MM.1S (cell line): Measurements from ENCODE around the gene GPR148.

Experiments
- DNase-seq: peaks from one replicate; pipeline ENCODE4 v3.0.0-alpha.2; 2015
- H2AFZ ChIP-seq: fragments of 300-600 bp; sonication (generic); 2 replicates; pipeline ENCODE4 v1.6.0; 2016; ENCODE audit warnings: antibody characterized with exemption, low read length
- H3F3A ChIP-seq: fragments of 300-600 bp; sonication (generic); 2 replicates; pipeline ENCODE4 v1.6.1; 2016; ENCODE audit warnings: mild to moderate bottlenecking, antibody characterized with exemption, low read length, moderate library complexity, mixed read lengths; ENCODE audit not compliant: insufficient read depth
- H3K27ac ChIP-seq: fragments of 300-600 bp; sonication (generic); 2 replicates; pipeline ENCODE4 v1.5.1; 2016; ENCODE audit warnings: mild to moderate bottlenecking, low read length
- H3K27me3 ChIP-seq: fragments of 300-600 bp; sonication (generic); replicated peaks from 2 replicates; pipeline ENCODE4 v1.6.0; 2016; ENCODE audit warnings: low read length; ENCODE audit not compliant: insufficient read depth
- H3K36me3 ChIP-seq: fragments of 300-600 bp; sonication (generic); replicated peaks from 2 replicates; pipeline ENCODE4 v1.6.1; 2016; ENCODE audit warnings: mild to moderate bottlenecking, low read length, mixed read lengths; ENCODE audit not compliant: insufficient read depth
- H3K4me1 ChIP-seq: fragments of 300-600 bp; sonication (generic); 2 replicates; pipeline ENCODE4 v1.6.1; 2016; ENCODE audit warnings: low read length, mixed read lengths
- H3K4me2 ChIP-seq: fragments of 300-600 bp; sonication (generic); 2 replicates; pipeline ENCODE4 v1.6.0; 2016; ENCODE audit warnings: low read depth, low read length
- H3K4me3 ChIP-seq: fragments of 300-600 bp; sonication (generic); 2 replicates; pipeline ENCODE4 v1.5.1; 2016; ENCODE audit warnings: low read length, mixed read lengths
- H3K79me2 ChIP-seq: fragments of 300-600 bp; sonication (generic); 2 replicates; pipeline ENCODE4 v1.6.1; 2016; ENCODE audit warnings: mixed run types, low read length, mixed read lengths
- H3K9ac ChIP-seq: fragments of 300-600 bp; sonication (generic); 2 replicates; pipeline ENCODE4 v1.6.1; 2016; ENCODE audit warnings: low read length, mixed read lengths
- H3K9me2 ChIP-seq: fragments of 300-600 bp; sonication (generic); replicated peaks from 2 replicates; pipeline ENCODE4 v1.6.1; 2016; ENCODE audit warnings: mild to moderate bottlenecking, low read length, mixed read lengths; ENCODE audit not compliant: insufficient read depth
- H3K9me3 ChIP-seq: fragments of 300-600 bp; sonication (generic); replicated peaks from 2 replicates; pipeline ENCODE4 v1.6.1; 2016; ENCODE audit warnings: mild to moderate bottlenecking, low read length, mixed read lengths; ENCODE audit not compliant: insufficient read depth
- H4K20me1 ChIP-seq: fragments of 300-600 bp; sonication (generic); 2 replicates; pipeline ENCODE4 v1.6.1; 2016; ENCODE audit warnings: mild to moderate bottlenecking, low read length, moderate library complexity, mixed read lengths; ENCODE audit not compliant: insufficient read depth
- EZH2 ChIP-seq: fragments of 300-600 bp; sonication (generic); optimal IDR thresholded peaks from 2 replicates; pipeline ENCODE3; 2017; ENCODE audit warnings: low read depth, mild to moderate bottlenecking, antibody characterized with exemption, low read length, mixed read lengths
- EZH2phosphoT487 ChIP-seq: fragments of 300-600 bp; sonication (generic); IDR thresholded peaks from 2 replicates; pipeline ENCODE4 v1.6.1; 2018; ENCODE audit warnings: antibody characterized with exemption, low read length
- TF ChIP-seq, protein P1 (sequence below): fragments of 300-600 bp; sonication (generic); IDR thresholded peaks from 2 replicates; pipeline ENCODE4 v1.5.1; 2016; ENCODE audit warnings: antibody characterized with exemption, low read length, mixed read lengths

Gene GPR148

DNA sequence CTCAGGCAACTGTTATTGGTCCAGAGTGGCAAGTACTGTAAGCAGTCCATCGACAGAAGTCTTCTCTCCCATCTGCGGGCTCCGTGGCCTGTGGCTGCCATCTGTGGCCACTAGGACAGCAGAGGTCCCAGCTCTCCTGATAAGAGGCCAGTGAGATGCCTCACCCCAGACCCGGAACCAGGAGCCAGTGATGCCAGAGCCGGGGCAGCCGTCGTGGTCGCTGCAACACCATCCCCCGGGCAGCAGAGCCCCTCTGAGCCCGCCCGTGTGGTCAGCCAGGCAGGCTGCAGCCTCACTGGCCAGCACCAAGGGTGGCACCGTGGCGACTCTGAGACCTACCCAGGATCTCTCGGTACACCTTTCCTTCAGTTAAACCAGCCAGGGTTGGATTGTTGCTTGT lies 8.7 kb downstream of the GPR148 start:
- H3K4me3 ChIP-seq: no peak overlapping the region
- no peaks in the 10 kb centered on the region for H3K4me1 ChIP-seq
- no peaks in the 10 kb centered on the region for H3K9me2 ChIP-seq
- no peak for DNase-seq
- H3K27ac ChIP-seq: no peak overlapping the region
- H3K9me3 ChIP-seq: no peaks in the 10 kb centered on the region
- no peak overlapping the region for H3K9ac ChIP-seq
- H2AFZ ChIP-seq: no peak overlapping the region
- no peaks in the 10 kb centered on the region for H4K20me1 ChIP-seq
- H3K4me2 ChIP-seq: no peak overlapping the region
- no peaks in the 10 kb centered on the region for H3K36me3 ChIP-seq
- TF ChIP-seq EZH2: no peak
- TF ChIP-seq, protein P1, sequence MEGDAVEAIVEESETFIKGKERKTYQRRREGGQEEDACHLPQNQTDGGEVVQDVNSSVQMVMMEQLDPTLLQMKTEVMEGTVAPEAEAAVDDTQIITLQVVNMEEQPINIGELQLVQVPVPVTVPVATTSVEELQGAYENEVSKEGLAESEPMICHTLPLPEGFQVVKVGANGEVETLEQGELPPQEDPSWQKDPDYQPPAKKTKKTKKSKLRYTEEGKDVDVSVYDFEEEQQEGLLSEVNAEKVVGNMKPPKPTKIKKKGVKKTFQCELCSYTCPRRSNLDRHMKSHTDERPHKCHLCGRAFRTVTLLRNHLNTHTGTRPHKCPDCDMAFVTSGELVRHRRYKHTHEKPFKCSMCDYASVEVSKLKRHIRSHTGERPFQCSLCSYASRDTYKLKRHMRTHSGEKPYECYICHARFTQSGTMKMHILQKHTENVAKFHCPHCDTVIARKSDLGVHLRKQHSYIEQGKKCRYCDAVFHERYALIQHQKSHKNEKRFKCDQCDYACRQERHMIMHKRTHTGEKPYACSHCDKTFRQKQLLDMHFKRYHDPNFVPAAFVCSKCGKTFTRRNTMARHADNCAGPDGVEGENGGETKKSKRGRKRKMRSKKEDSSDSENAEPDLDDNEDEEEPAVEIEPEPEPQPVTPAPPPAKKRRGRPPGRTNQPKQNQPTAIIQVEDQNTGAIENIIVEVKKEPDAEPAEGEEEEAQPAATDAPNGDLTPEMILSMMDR: no peak
- TF ChIP-seq EZH2phosphoT487: no peak
- no peaks in the 10 kb centered on the region for H3K27me3 ChIP-seq
- H3K79me2 ChIP-seq: no peaks in the 10 kb centered on the region
- no peaks in the 10 kb centered on the region for H3F3A ChIP-seq

DNA sequence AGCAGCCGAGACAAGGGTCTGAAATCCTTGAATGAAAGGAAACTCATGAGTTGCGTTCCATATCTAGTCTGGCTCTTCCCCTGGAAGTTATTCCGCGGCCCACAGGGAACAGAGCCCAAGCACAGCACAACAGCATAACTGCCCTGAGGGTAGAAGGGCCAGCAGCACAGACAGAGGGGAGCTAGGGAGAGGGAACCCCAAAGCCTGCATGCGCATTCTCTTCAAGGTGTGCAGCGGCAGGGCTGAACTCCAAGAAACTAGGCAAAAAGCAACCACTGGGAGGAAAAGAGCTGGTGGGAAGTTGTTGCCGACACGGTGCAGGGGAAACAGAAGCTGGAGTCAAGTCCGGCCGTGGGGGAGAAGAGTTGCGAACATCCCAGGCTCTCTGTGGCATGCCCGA lies 11.8 kb downstream of the GPR148 start:
- H3K9ac ChIP-seq: no peak overlapping the region
- H3K27me3 ChIP-seq: no peaks in the 10 kb centered on the region
- H3K79me2 ChIP-seq: no peaks in the 10 kb centered on the region
- H3K4me3 ChIP-seq: no peak overlapping the region
- H4K20me1 ChIP-seq: no peaks in the 10 kb centered on the region
- TF ChIP-seq EZH2phosphoT487 (no peak), EZH2 (no peak)
- TF ChIP-seq, protein P1: no peak
- DNase-seq: no peak
- no peaks in the 10 kb centered on the region for H3K4me1 ChIP-seq
- H3K36me3 ChIP-seq: no peaks in the 10 kb centered on the region
- no peak overlapping the region for H3K27ac ChIP-seq
- no peaks in the 10 kb centered on the region for H3K9me3 ChIP-seq
- no peak overlapping the region for H3K4me2 ChIP-seq
- H3K9me2 ChIP-seq: no peaks in the 10 kb centered on the region
- H3F3A ChIP-seq: no peaks in the 10 kb centered on the region
- H2AFZ ChIP-seq: no peak overlapping the region

DNA sequence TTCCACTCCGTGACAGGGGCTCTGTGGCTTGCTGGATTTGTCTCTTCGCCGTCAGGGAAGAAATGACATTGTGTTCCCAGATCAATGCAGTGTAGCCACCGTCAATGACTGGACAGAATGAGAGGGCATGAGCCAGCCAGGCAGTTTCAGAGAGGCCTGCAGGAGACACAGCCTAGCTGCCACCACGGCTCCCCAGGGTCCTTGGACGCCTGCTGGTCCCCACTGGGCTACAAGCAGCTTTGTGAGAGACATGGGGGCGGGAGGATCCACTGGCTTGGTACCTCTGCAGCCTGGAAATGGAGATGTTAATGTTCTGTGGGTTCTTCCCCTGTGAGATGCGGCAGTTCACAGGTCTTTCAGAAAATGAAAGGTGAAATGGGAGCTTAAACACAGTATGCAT lies 14.4 kb downstream of the GPR148 start:
- TF ChIP-seq, protein P1: no peak
- TF ChIP-seq EZH2phosphoT487 (no peak), EZH2 (no peak)
- H4K20me1 ChIP-seq: no peaks in the 10 kb centered on the region
- H3K4me3 ChIP-seq: no peak overlapping the region
- H3K4me2 ChIP-seq: no peak overlapping the region
- no peaks in the 10 kb centered on the region for H3K27me3 ChIP-seq
- H3K9ac ChIP-seq: no peak overlapping the region
- no peaks in the 10 kb centered on the region for H3K9me2 ChIP-seq
- no peaks in the 10 kb centered on the region for H3K79me2 ChIP-seq
- H3F3A ChIP-seq: no peaks in the 10 kb centered on the region
- no peaks in the 10 kb centered on the region for H3K36me3 ChIP-seq
- no peak for DNase-seq
- no peaks in the 10 kb centered on the region for H3K4me1 ChIP-seq
- no peaks in the 10 kb centered on the region for H3K9me3 ChIP-seq
- H3K27ac ChIP-seq: no peak overlapping the region
- H2AFZ ChIP-seq: no peak overlapping the region
